ENCODE measurements around the gene DERA.

- TF ChIP-seq, protein P1, sequence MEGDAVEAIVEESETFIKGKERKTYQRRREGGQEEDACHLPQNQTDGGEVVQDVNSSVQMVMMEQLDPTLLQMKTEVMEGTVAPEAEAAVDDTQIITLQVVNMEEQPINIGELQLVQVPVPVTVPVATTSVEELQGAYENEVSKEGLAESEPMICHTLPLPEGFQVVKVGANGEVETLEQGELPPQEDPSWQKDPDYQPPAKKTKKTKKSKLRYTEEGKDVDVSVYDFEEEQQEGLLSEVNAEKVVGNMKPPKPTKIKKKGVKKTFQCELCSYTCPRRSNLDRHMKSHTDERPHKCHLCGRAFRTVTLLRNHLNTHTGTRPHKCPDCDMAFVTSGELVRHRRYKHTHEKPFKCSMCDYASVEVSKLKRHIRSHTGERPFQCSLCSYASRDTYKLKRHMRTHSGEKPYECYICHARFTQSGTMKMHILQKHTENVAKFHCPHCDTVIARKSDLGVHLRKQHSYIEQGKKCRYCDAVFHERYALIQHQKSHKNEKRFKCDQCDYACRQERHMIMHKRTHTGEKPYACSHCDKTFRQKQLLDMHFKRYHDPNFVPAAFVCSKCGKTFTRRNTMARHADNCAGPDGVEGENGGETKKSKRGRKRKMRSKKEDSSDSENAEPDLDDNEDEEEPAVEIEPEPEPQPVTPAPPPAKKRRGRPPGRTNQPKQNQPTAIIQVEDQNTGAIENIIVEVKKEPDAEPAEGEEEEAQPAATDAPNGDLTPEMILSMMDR (IDR thresholded peaks at IDR 0.05; ENCODE audit: low read length) = no peak
- TF ChIP-seq EZH2phosphoT487 (IDR thresholded peaks at IDR 0.05; ENCODE audit: low read length) = no peak
Measured at GRCh38 chr12:15919418-15919817, 8.3 kb downstream of the DERA start.

All from MM.1S (cell line).